ENCODE data around the gene EGR2.

GRCh38 chr10:62853710-62854109 lies 37.5 kb upstream of the EGR2 start:
- no peak for TF ChIP-seq TAF1 (IDR thresholded peaks at IDR 0.05; ENCODE audit: low read depth, low read length)
- TF ChIP-seq POLR2AphosphoS5 (IDR thresholded peaks at IDR 0.05; ENCODE audit: low read depth, low read length), result no peak
- no peak for TF ChIP-seq SPI1 (IDR thresholded peaks at IDR 0.05; ENCODE audit: low read depth, low read length)
- no peak for TF ChIP-seq POLR2A (IDR thresholded peaks at IDR 0.05; ENCODE audit: low read depth, low read length)
- TF ChIP-seq PAX5 (IDR thresholded peaks at IDR 0.05; ENCODE audit: insufficient read depth, low read length, severe bottlenecking), result no peak

All from GM12891 (cell line).